Right lobe of liver (tissue), 4 donors: ENCODE data around the gene TRIM45.

Experiments
- CTCF ChIP-seq, 4 donors: fragments of 200-600 bp in 3 of 4; fragments of 450-650 bp in 1 of 4; IDR thresholded peaks; one replicate each; pipeline versions ENCODE4 v1.5.1 to v1.8.0; 2016 to 2022; ENCODE audit warnings: antibody characterized with exemption in 4 of 4, mild to moderate bottlenecking in 2 of 4
- POLR2A ChIP-seq: fragments of 450-650 bp; IDR thresholded peaks from one replicate; pipeline ENCODE4 v1.6.1; 2017; ENCODE audit warnings: antibody characterized with exemption, mild to moderate bottlenecking
- donor health status: DM: no; HTN: no; CAD: no.
- donor health status: DM: no; HTN: no; CAD: no.
- donor health status: DM: no; HTN: yes; CAD: no.

- no peak for TF ChIP-seq CTCF (IDR thresholded peaks at IDR 0.05)
- no peak for TF ChIP-seq POLR2A
Observed at GRCh38 chr1:117089996-117090395, 31.6 kb downstream of the TRIM45 start.
